Left ventricle myocardium inferior (tissue), 1 donor: ENCODE results near the gene HOXB5. TPM values are rescaled to one million over a fixed set of nuclear protein-coding genes. Genes with fewer than 3 reads are reported as not detected.

Source experiments
- DNase-seq: peaks from one replicate; pipeline ENCODE4 v3.0.0-alpha.2; 2020
- H3K27ac ChIP-seq: fragments of 200-600 bp; replicated peaks from 2 replicates; pipeline ENCODE4 v1.8.0; 2021
- H3K27me3 ChIP-seq: fragments of 200-600 bp; 2 replicates; pipeline ENCODE4 v1.8.0; 2021; ENCODE audit warnings: low read depth
- H3K36me3 ChIP-seq: fragments of 200-600 bp; 2 replicates; pipeline ENCODE4 v1.8.0; 2021
- H3K4me1 ChIP-seq: fragments of 200-600 bp; 2 replicates; pipeline ENCODE4 v1.8.0; 2021
- H3K4me3 ChIP-seq: fragments of 200-600 bp; 2 replicates; pipeline ENCODE4 v1.8.0; 2021; ENCODE audit warnings: mild to moderate bottlenecking, moderate library complexity
- H3K9me3 ChIP-seq: fragments of 200-600 bp; replicated peaks from 2 replicates; pipeline ENCODE4 v1.8.0; 2021
- intact Hi-C: fragments of 100-400 bp; cut with micrococcal nuclease; formaldehyde crosslinking; loops from one replicate; pipeline ENCODE4 v1.11.0; 2022
- total RNA-seq: library from RNA; stranded (reverse); fragmentation: NEBNext Ultra II Directional; extraction: Animal tissue kit (Norgen Biotek cat#: 25700); gene quantifications from one replicate; pipeline ENCODE4 v1.2.1, GENCODE V29; 2021
- TF ChIP-seq, protein P1 (sequence below): fragments of 200-600 bp; IDR thresholded peaks from 2 replicates; pipeline ENCODE4 v1.8.0; 2021; ENCODE audit warnings: antibody characterized with exemption, mild to moderate bottlenecking, borderline replicate concordance
- donor health status: DM: no; HTN: yes; CAD: no; lungs with severe emphysema.

HOXB5 gene
- total RNA-seq, 1 donor from 2014 or later = not detected

DNA sequence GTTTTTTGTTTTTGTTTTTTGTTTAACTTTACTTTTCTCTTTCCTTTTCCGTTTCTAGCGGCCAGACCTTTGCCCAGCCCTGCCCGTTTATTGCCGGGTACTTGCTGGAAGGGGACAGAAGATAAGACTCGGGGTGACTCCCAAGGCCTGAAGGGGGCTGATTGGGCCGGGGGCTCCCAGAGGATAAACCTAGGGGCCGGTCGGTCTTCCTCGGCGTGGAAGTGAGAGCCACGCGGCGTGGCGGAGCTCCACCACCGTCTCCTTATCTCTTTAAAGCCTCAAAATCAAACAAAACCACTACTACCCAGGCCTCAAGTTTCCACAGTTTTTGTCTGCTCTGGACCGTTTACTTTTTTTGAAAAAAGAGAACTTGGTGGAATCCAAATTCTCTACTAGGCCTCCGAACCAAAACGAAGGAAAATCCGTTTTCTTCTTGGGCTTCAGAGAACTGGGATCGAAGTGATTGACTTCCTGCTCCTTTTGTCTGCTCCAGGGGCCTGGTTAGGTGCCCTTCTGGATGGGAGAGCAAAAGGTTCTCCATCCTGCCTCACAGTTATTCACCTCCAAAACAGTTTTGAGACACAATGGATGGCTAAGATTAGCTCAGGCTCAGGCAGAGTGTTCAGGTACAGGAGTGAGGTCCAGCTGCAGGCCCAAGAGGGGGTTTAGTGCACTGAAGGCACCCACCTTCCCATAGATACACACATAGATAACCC, 41.1 kb upstream of the HOXB5 start:
- intact Hi-C loops = no loop called here
- Histone ChIP-seq H3K4me3 (no peak overlapping the region), H3K27ac (no peak overlapping the region), H3K36me3 (no peaks in the 10 kb centered on the region), H3K9me3 (no peaks in the 10 kb centered on the region), H3K4me1 (peaks cover 15% of the 10 kb centered on the region), H3K27me3 (peaks cover 100% of the 10 kb centered on the region)
- no peak for DNase-seq
- TF ChIP-seq, protein P1, sequence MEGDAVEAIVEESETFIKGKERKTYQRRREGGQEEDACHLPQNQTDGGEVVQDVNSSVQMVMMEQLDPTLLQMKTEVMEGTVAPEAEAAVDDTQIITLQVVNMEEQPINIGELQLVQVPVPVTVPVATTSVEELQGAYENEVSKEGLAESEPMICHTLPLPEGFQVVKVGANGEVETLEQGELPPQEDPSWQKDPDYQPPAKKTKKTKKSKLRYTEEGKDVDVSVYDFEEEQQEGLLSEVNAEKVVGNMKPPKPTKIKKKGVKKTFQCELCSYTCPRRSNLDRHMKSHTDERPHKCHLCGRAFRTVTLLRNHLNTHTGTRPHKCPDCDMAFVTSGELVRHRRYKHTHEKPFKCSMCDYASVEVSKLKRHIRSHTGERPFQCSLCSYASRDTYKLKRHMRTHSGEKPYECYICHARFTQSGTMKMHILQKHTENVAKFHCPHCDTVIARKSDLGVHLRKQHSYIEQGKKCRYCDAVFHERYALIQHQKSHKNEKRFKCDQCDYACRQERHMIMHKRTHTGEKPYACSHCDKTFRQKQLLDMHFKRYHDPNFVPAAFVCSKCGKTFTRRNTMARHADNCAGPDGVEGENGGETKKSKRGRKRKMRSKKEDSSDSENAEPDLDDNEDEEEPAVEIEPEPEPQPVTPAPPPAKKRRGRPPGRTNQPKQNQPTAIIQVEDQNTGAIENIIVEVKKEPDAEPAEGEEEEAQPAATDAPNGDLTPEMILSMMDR = no peak

DNA sequence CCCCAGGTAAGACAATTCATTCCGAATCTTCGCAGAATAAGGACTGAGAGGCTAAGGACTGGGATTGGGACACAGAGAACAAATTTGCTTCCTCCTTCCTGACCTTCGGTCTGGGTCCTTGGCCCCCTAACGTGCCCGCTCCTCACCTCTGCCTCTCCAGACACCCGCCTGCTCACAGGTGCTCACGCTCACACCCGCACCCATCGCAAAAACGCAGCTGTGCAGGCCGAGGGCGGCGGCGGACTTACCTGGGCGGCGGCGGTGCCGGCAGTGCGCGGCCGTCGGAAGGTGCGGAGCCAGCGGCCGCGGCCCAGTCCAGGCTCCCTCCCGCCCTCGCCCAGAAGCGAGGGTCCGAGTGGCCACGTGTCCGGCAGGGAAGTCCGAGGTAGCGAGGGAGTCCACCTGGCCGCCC, 39.7 kb upstream of the HOXB5 start:
- TF ChIP-seq, protein P1 = no peak
- Histone ChIP-seq H3K36me3 (no peaks in the 10 kb centered on the region), H3K27ac (no peak overlapping the region), H3K27me3 (peaks cover 100% of the 10 kb centered on the region), H3K4me1 (peaks cover 15% of the 10 kb centered on the region), H3K9me3 (no peaks in the 10 kb centered on the region), H3K4me3 (no peak overlapping the region)
- intact Hi-C loops = no loop called here
- DNase-seq = no peak

DNA sequence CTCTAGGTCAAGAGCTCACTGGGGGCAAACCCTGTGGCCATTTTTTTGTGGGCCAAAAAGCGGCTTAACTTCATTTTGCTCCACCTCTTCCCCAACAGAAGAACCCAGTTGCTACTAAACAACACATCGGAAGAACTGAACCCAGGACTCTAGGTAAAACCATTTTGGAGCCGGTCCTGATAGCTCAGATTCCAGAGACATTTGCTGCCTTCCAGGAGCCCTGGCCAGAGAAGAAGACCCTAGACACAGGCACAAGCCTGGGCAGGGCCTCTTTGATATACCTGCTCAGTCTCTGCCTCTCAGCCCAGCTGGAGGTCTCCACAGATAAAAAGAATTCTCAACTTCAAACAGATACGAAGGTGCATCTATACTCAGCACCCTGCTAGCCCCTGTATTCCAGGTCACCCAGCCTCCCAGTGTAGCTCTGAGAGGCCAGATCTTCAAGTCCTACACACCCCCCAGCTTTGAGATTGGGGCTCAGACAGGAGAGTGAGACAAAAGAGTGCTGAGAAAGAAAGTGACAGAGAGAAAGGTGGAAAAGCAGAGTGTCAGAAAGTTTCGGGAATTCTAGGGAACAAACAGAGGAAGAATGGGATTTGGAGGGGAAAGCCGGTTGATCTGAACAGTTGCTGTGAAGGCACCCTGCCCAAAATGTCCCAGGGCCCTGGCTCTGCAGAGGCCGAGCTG, 39.1 kb upstream of the HOXB5 start:
- TF ChIP-seq, protein P1 = no peak
- intact Hi-C loops = no loop called here
- no peak for DNase-seq

DNA sequence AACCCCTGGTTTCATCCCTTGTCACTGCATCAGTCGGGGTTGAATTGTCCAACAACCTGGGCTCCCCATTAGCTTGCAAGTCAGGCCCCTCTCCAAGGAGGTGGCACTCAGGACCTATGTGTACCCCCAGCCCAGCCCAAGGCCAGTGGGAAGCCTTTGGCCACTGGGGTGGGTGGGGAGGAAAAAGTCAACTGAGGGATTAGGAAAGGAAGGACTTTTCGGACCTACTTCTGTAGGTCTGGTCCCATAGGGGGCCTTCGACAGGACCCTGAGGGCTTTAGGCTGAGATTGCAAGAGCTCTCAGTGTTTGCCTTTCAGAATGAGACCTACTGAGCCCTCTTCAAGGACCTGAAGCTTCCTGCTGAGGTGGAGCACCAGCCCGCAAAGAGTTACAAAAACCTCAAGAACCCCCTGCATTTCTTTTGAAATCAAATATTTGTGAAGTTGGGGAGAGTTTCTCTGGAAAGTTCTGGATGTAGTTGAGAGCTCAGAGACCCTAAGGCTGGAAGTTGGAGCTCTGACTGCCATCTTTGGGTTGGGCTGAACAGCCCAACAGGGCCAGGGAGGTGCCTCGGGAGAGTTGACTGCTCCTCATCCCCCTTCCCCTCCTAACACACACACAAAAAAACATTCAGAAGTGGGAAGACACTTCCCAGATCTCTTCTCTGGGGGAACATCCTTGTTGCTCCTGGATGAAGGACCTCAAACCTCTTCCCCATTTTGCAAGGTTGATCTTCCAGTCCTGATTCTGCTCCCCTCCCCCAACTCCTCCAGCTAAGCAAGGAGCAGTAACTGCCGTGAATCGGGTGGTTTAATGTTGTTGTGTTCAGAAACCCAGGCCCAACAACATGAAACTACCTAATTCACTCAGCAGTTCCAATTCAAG, 38.4 kb upstream of the HOXB5 start:
- TF ChIP-seq, protein P1 = no peak
- no peak overlapping the region for H3K27ac ChIP-seq
- no peak for DNase-seq
- H3K4me1 ChIP-seq = peaks cover 16% of the 10 kb centered on the region
- no peak overlapping the region for H3K4me3 ChIP-seq
- H3K27me3 ChIP-seq = peaks cover 100% of the 10 kb centered on the region
- no peaks in the 10 kb centered on the region for H3K9me3 ChIP-seq
- no peaks in the 10 kb centered on the region for H3K36me3 ChIP-seq
- intact Hi-C loops = no loop called here

More for the DNA sequence above, 39.1 kb upstream of the HOXB5 start:
- H3K36me3 ChIP-seq = no peaks in the 10 kb centered on the region
- peaks cover 100% of the 10 kb centered on the region for H3K27me3 ChIP-seq
- no peak overlapping the region for H3K27ac ChIP-seq
- peaks cover 15% of the 10 kb centered on the region for H3K4me1 ChIP-seq
- no peaks in the 10 kb centered on the region for H3K9me3 ChIP-seq
- H3K4me3 ChIP-seq = no peak overlapping the region

DNA sequence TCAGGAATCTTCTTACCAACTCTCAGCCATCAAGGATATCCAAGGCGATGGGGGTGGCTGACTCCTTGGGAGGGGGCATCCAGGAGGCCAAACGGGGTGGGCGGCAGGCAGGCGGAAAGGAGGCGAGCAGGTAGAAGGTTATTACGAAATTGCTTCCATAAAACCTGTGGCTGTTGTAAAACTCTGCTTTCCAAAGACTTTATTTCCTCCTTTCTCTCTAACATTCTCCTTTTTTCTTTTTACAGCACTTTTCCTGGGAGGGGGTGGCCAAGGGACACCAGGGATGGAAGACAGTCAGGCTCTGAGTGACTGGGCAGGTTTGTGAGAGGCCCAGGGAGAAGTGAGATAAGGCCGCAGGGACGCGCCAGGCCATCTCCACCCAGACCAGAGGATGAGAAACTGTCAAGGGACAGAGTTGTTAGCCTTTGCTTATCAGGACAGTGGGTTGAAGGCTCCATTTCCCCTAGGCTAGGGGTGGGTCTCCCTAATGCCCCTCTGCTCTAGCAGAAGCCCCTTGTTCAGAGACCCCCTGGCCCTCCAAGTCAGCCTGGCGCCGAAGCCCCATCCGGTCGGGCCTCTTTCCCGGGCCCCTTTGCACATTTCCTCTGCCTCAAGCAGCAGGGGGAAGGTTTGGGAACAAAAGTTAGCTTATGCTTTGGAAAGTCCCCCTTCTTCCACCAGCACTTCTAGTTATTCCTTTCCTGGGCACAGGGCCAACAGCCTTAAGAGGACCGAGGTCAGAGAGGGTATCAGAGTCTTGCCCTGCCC, 37.5 kb upstream of the HOXB5 start:
- Histone ChIP-seq H3K27ac (no peak overlapping the region), H3K36me3 (no peaks in the 10 kb centered on the region), H3K4me3 (no peak overlapping the region), H3K27me3 (peaks cover 100% of the 10 kb centered on the region), H3K4me1 (peaks cover 18% of the 10 kb centered on the region), H3K9me3 (no peaks in the 10 kb centered on the region)
- DNase-seq = no peak
- TF ChIP-seq, protein P1 = no peak
- intact Hi-C loops = no loop called here
